SJSA1 (cell line): ENCODE measurements around the gene FAM118B. TPM values are rescaled to one million over a fixed set of nuclear protein-coding genes. Genes with fewer than 3 reads are reported as not detected.
"Not testable (repeated sequence)": the region's sequence is repeated elsewhere in the genome, so short reads cannot be mapped to it uniquely, and the experiment has no call there.

Experiments
- DNase-seq, 2 experiments: peaks; one replicate each; pipeline ENCODE4 v3.0.0-alpha.2; 2015 to 2020; ENCODE audit warnings: low spot score in 2 of 2, low read depth in 1 of 2
- H3K27ac ChIP-seq: fragments of 250-450 bp; sonication (Bioruptor Pico); 2 replicates; pipeline ENCODE4 v1.5.1; 2020; ENCODE audit warnings: mild to moderate bottlenecking, moderate library complexity
- H3K27me3 ChIP-seq: fragments of 250-450 bp; sonication (Bioruptor Pico); replicated peaks from 2 replicates; pipeline ENCODE4 v1.5.1; 2020; ENCODE audit warnings: mild to moderate bottlenecking, moderate library complexity
- H3K36me3 ChIP-seq: fragments of 250-450 bp; sonication (Bioruptor Pico); 2 replicates; pipeline ENCODE4 v1.5.1; 2020; ENCODE audit warnings: mild to moderate bottlenecking
- H3K4me1 ChIP-seq: fragments of 250-450 bp; sonication (Bioruptor Pico); replicated peaks from 2 replicates; pipeline ENCODE4 v1.6.1; 2021; ENCODE audit warnings: mild to moderate bottlenecking
- H3K4me3 ChIP-seq: fragments of 250-450 bp; sonication (Bioruptor Pico); 2 replicates; pipeline ENCODE4 v1.5.1; 2020; ENCODE audit warnings: mild to moderate bottlenecking
- H3K9me3 ChIP-seq: fragments of 250-450 bp; sonication (Bioruptor Pico); replicated peaks from 2 replicates; pipeline ENCODE4 v1.5.1; 2020; ENCODE audit warnings: mild to moderate bottlenecking
- total RNA-seq: library from RNA; depleted of rRNA; stranded (reverse); fragments of >200 nt; shearing (Covaris generic); gene quantifications from 2 replicates; pipeline ENCODE4 v1.2.3, GENCODE V29; 2014

FAM118B gene
- total RNA-seq, 1 experiment from 2014 or later = 12.2 TPM

- not testable (repeated sequence) for H3K27ac ChIP-seq, H3K9me3 ChIP-seq, DNase-seq, H3K27me3 ChIP-seq, H3K4me1 ChIP-seq, H3K4me3 ChIP-seq, H3K36me3 ChIP-seq
Measured at GRCh38 chr11:126255507-126255906, 43.9 kb downstream of the FAM118B start.

- Histone ChIP-seq H3K27ac (no peak overlapping the region), H3K4me1 (peaks cover 8% of the 10 kb centered on the region; the same call in 1 of the 2 replicates), H3K4me3 (no peak overlapping the region), H3K36me3 (peaks cover 9% of the 10 kb centered on the region; the same call in 1 of the 2 replicates), H3K27me3 (no peaks in the 10 kb centered on the region), H3K9me3 (no peaks in the 10 kb centered on the region)
- no peak for DNase-seq
Measured at GRCh38 chr11:126256216-126256615, 44.6 kb downstream of the FAM118B start.

GRCh38 chr11:126257144-126257543 lies 45.6 kb downstream of the FAM118B start:
- DNase-seq = no peak
- Histone ChIP-seq H3K9me3 (no peaks in the 10 kb centered on the region), H3K27me3 (no peaks in the 10 kb centered on the region), H3K4me1 (peaks cover 8% of the 10 kb centered on the region; the same call in 1 of the 2 replicates), H3K4me3 (no peak overlapping the region), H3K27ac (no peak overlapping the region), H3K36me3 (peaks cover 15% of the 10 kb centered on the region)

- H3K4me1 ChIP-seq = peaks cover 8% of the 10 kb centered on the region; the same call in 1 of the 2 replicates
- H3K9me3 ChIP-seq = no peaks in the 10 kb centered on the region
- no peak overlapping the region for H3K4me3 ChIP-seq
- no peaks in the 10 kb centered on the region for H3K27me3 ChIP-seq
- peak in 1 of 2 experiments; percentile 21 for DNase-seq
- H3K36me3 ChIP-seq = peaks cover 21% of the 10 kb centered on the region
- no peak overlapping the region for H3K27ac ChIP-seq
Measured at GRCh38 chr11:126257764-126258163, 46.2 kb downstream of the FAM118B start.

- Histone ChIP-seq H3K9me3 (no peaks in the 10 kb centered on the region), H3K27me3 (no peaks in the 10 kb centered on the region), H3K4me3 (no peak overlapping the region), H3K4me1 (peaks cover 8% of the 10 kb centered on the region; the same call in 1 of the 2 replicates), H3K36me3 (peaks cover 65% of the 10 kb centered on the region), H3K27ac (no peak overlapping the region)
- no peak for DNase-seq
Measured at GRCh38 chr11:126262216-126262615, 50.6 kb downstream of the FAM118B start.

GRCh38 chr11:126263489-126263888 lies 51.9 kb downstream of the FAM118B start:
- H3K27ac ChIP-seq = no peak overlapping the region
- H3K36me3 ChIP-seq = peaks cover 71% of the 10 kb centered on the region
- H3K27me3 ChIP-seq = no peaks in the 10 kb centered on the region
- no peaks in the 10 kb centered on the region for H3K4me1 ChIP-seq
- DNase-seq = no peak
- no peaks in the 10 kb centered on the region for H3K9me3 ChIP-seq
- H3K4me3 ChIP-seq = no peak overlapping the region

GRCh38 chr11:126265811-126266210 lies 54.2 kb downstream of the FAM118B start:
- Histone ChIP-seq H3K27me3 (no peaks in the 10 kb centered on the region), H3K4me3 (no peak overlapping the region), H3K9me3 (no peaks in the 10 kb centered on the region), H3K36me3 (peaks cover 66% of the 10 kb centered on the region), H3K27ac (no peak overlapping the region), H3K4me1 (no peaks in the 10 kb centered on the region)
- DNase-seq = no peak

GRCh38 chr11:126267650-126268049 lies 56.1 kb downstream of the FAM118B start:
- H3K4me3 ChIP-seq = peak overlapping the region; percentile 70
- DNase-seq = no peak
- H3K27ac ChIP-seq = peak overlapping the region; percentile 80
- no peaks in the 10 kb centered on the region for H3K27me3 ChIP-seq
- H3K4me1 ChIP-seq = no peaks in the 10 kb centered on the region
- peaks cover 51% of the 10 kb centered on the region for H3K36me3 ChIP-seq
- no peaks in the 10 kb centered on the region for H3K9me3 ChIP-seq

- no peaks in the 10 kb centered on the region for H3K27me3 ChIP-seq
- no peak for DNase-seq
- H3K4me1 ChIP-seq = no peaks in the 10 kb centered on the region
- H3K27ac ChIP-seq = peak overlapping the region; percentile 80
- H3K36me3 ChIP-seq = peaks cover 45% of the 10 kb centered on the region
- H3K4me3 ChIP-seq = peak overlapping the region; percentile 70
- H3K9me3 ChIP-seq = no peaks in the 10 kb centered on the region
Measured at GRCh38 chr11:126268361-126268707, 56.8 kb downstream of the FAM118B start.

GRCh38 chr11:126268708-126269579 lies 57.4 kb downstream of the FAM118B start, which contains the start of the genes FOXRED1 and SRPRA:
Gene FOXRED1 (plus strand): TSS chr11:126269154. CDS start chr11:126269207, 53 bp downstream.
Gene SRPRA (minus strand): TSS chr11:126268895. CDS start chr11:126268804, 91 bp downstream.
- Histone ChIP-seq H3K4me3 (peak within 1 kb of the TSS; percentile 70), H3K27ac (peak within 1 kb of the TSS; percentile 80), H3K36me3 (peaks cover 38% of the 10 kb centered on the region), H3K4me1 (no peaks in the 10 kb centered on the region), H3K9me3 (no peaks in the 10 kb centered on the region), H3K27me3 (no peaks in the 10 kb centered on the region)
- DNase-seq = peak; percentile 91 to 97

- no peaks in the 10 kb centered on the region for H3K36me3 ChIP-seq
- H3K4me3 ChIP-seq = no peak overlapping the region
- H3K27ac ChIP-seq = no peak overlapping the region
- no peaks in the 10 kb centered on the region for H3K27me3 ChIP-seq
- H3K4me1 ChIP-seq = no peaks in the 10 kb centered on the region
- DNase-seq = no peak
- H3K9me3 ChIP-seq = no peaks in the 10 kb centered on the region
Measured at GRCh38 chr11:126277322-126277721, 65.7 kb downstream of the FAM118B start.

GRCh38 chr11:126277780-126278179 lies 66.2 kb downstream of the FAM118B start:
- Histone ChIP-seq H3K4me3 (no peak overlapping the region), H3K9me3 (no peaks in the 10 kb centered on the region), H3K36me3 (no peaks in the 10 kb centered on the region), H3K4me1 (no peaks in the 10 kb centered on the region), H3K27ac (no peak overlapping the region), H3K27me3 (no peaks in the 10 kb centered on the region)
- DNase-seq = no peak

GRCh38 chr11:126279191-126279590 lies 67.6 kb downstream of the FAM118B start:
- no peaks in the 10 kb centered on the region for H3K27me3 ChIP-seq
- H3K9me3 ChIP-seq = no peaks in the 10 kb centered on the region
- DNase-seq = no peak
- H3K36me3 ChIP-seq = no peaks in the 10 kb centered on the region
- H3K4me1 ChIP-seq = peaks cover 3% of the 10 kb centered on the region; the same call in 1 of the 2 replicates
- H3K27ac ChIP-seq = no peak overlapping the region
- no peak overlapping the region for H3K4me3 ChIP-seq

- Histone ChIP-seq H3K27me3 (no peaks in the 10 kb centered on the region), H3K36me3 (no peaks in the 10 kb centered on the region), H3K4me3 (no peak overlapping the region), H3K27ac (no peak overlapping the region), H3K4me1 (peaks cover 8% of the 10 kb centered on the region; the same call in 1 of the 2 replicates), H3K9me3 (no peaks in the 10 kb centered on the region)
- DNase-seq = no peak
Measured at GRCh38 chr11:126280595-126280994, 69.0 kb downstream of the FAM118B start.
